Calu3 (cell line): ENCODE data around the gene ZFAND4. TPM values are rescaled to one million over a fixed set of nuclear protein-coding genes. Genes with fewer than 3 reads are reported as not detected.
"Not testable (repeated sequence)": the region's sequence is repeated elsewhere in the genome, so short reads cannot be mapped to it uniquely, and the experiment has no call there.

Experiments used
- BruUV-seq: library from RNA; stranded (reverse); fragments of 400-500 nt; replicated peaks from 2 replicates; lab custom pipeline; 2021; lab: Mats Ljungman, UMichigan
- CTCF ChIA-PET: fragments of 300-600 bp; sonication (Branson Sonifier 250); formaldehyde crosslinking; loops from one replicate; lab custom pipeline; 2022; ENCODE audit warnings: antibody characterized with exemption; lab: Charles Lee
- DNase-seq: peaks from one replicate; pipeline ENCODE4 v3.0.0; 2022
- H3K27ac Mint-ChIP-seq: one replicate; pipeline ENCODE4 v1.8.0; 2022; ENCODE audit warnings: mixed read lengths; ENCODE audit not compliant: unreplicated experiment
- H3K27me3 Mint-ChIP-seq: one replicate; pipeline ENCODE4 v1.8.0; 2022; ENCODE audit warnings: mixed read lengths; ENCODE audit not compliant: unreplicated experiment
- H3K36me3 Mint-ChIP-seq: one replicate; pipeline ENCODE4 v1.8.0; 2022; ENCODE audit warnings: mild to moderate bottlenecking, moderate library complexity, mixed read lengths; ENCODE audit not compliant: insufficient read depth, unreplicated experiment
- H3K4me1 Mint-ChIP-seq: one replicate; pipeline ENCODE4 v1.8.0; 2022; ENCODE audit warnings: mild to moderate bottlenecking, low read depth, mixed read lengths; ENCODE audit not compliant: unreplicated experiment
- H3K4me3 Mint-ChIP-seq: one replicate; pipeline ENCODE4 v1.8.0; 2022; ENCODE audit warnings: mild to moderate bottlenecking, low read depth, moderate library complexity, mixed read lengths; ENCODE audit not compliant: unreplicated experiment
- H3K9me3 Mint-ChIP-seq: one replicate; pipeline ENCODE4 v1.8.0; 2022; ENCODE audit warnings: low read depth, mixed read lengths; ENCODE audit not compliant: unreplicated experiment
- CTCF ChIP-seq: fragments of 200-600 bp; IDR thresholded peaks from one replicate; pipeline ENCODE4 v1.8.0; 2022; ENCODE audit warnings: antibody characterized with exemption; ENCODE audit not compliant: unreplicated experiment
- intact Hi-C: fragments of 100-400 bp; cut with micrococcal nuclease; formaldehyde crosslinking; loops from one replicate; pipeline ENCODE4 v1.10.0; 2022; ENCODE audit not compliant: unreplicated experiment
- total RNA-seq: library from RNA; stranded (reverse); gene quantifications from 2 replicates; pipeline ENCODE4 v1.2.3, GENCODE V29; 2022

Gene ZFAND4
- total RNA-seq, 1 experiment from 2014 or later: 7.5 TPM

GRCh38 chr10:45675388-45675787 lies 2.8 kb upstream of the ZFAND4 start:
- Mint-ChIP-seq H3K4me1 (no peaks in the 10 kb centered on the region), H3K27ac (no peak overlapping the region), H3K27me3 (no peaks in the 10 kb centered on the region), H3K9me3 (no peaks in the 10 kb centered on the region), H3K36me3 (peaks cover 11% of the 10 kb centered on the region), H3K4me3 (no peak overlapping the region)
- DNase-seq: no peak
- intact Hi-C loops: no loop called here
- CTCF ChIA-PET: no interaction called here
- no peak for TF ChIP-seq CTCF
- no TSS peak for BruUV-seq

DNA sequence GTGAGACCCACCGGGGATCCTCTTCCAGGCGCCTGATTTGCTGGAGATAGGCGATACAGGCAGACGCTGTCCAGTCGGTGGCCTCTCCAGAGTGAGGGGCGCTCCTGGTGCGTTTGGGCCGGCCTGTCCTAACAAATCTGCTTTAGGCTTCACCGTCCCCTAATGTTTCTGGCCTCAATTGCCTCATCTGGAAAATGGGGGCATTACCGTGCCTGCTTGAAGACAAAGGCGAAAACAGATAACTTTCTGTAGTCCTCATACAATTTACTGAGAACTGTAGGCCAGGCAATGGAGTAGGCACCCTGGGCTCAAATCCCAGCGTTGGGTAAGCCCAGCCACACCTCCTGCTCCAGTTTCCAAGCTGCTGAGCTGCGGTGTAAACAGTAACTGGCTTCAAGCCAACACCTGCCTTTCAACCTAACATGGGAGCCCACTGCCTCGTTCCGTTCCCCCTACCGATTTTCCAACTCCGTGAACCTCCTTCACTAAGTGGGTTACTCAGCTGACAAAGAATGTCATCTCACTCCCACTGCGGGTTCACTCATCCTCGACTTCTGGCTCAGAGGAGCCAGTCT lies 589 bp upstream of the ZFAND4 start:
- CTCF ChIA-PET: interaction anchor here (1.9 kb wide), 1 partner anchor 208 kb away, joined by 14 read pairs; no protein-coding TSS in a partner anchor
- Mint-ChIP-seq H3K27ac (peak overlapping the region; percentile 35), H3K4me3 (peak overlapping the region; percentile 90), H3K4me1 (peaks cover 8% of the 10 kb centered on the region), H3K27me3 (no peaks in the 10 kb centered on the region), H3K9me3 (no peaks in the 10 kb centered on the region), H3K36me3 (peaks cover 8% of the 10 kb centered on the region)
- no TSS peak for BruUV-seq
- intact Hi-C loops: loop anchor here (2.0 to 5.0 kb wide), 2 partner anchors 422 to 656 kb away; no protein-coding TSS in a partner anchor
- no peak for DNase-seq
- TF ChIP-seq CTCF: no peak

DNA sequence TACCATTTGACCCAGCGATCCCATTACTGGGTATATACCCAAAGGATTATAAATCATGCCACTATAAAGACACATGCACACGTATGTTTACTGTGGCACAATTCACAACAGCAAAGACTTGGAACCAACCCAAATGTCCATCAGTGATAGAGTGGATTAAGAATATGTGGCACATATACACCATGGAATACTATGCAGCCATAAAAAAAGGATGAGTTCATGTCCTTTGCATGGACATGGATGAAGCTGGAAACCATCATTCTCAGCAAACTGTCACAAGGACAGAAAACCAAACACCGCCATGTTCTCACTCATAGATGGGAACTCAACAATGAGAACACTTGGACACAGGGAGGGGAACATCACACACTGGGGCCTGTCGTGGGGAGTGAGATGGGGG lies 1.3 kb downstream of the ZFAND4 start:
- not testable (repeated sequence) for H3K27ac Mint-ChIP-seq, BruUV-seq, H3K4me1 Mint-ChIP-seq, H3K27me3 Mint-ChIP-seq, DNase-seq, H3K9me3 Mint-ChIP-seq, H3K36me3 Mint-ChIP-seq
- CTCF ChIA-PET: interaction anchor here (1.1 to 1.9 kb wide), 2 partner anchors 206 to 421 kb away, joined by 4 to 14 read pairs; no protein-coding TSS in a partner anchor
- peak overlapping the region; percentile 90 for H3K4me3 Mint-ChIP-seq
- intact Hi-C loops: loop anchor here (5.0 kb wide), 1 partner anchor 654 kb away; no protein-coding TSS in a partner anchor

GRCh38 chr10:45669897-45670296 lies 2.7 kb downstream of the ZFAND4 start:
- H3K36me3 Mint-ChIP-seq, H3K4me3 Mint-ChIP-seq, CTCF ChIA-PET, H3K9me3 Mint-ChIP-seq, H3K27ac Mint-ChIP-seq, H3K27me3 Mint-ChIP-seq, DNase-seq, H3K4me1 Mint-ChIP-seq, BruUV-seq: not testable (repeated sequence)
- intact Hi-C loops: loop anchor here (5.0 kb wide), 1 partner anchor 653 kb away; no protein-coding TSS in a partner anchor

- CTCF ChIA-PET: no interaction called here
- H3K4me1 Mint-ChIP-seq: no peaks in the 10 kb centered on the region
- H3K27ac Mint-ChIP-seq: no peak overlapping the region
- H3K9me3 Mint-ChIP-seq: no peaks in the 10 kb centered on the region
- no peaks in the 10 kb centered on the region for H3K27me3 Mint-ChIP-seq
- TF ChIP-seq CTCF: no peak
- H3K4me3 Mint-ChIP-seq: no peak overlapping the region
- no peak for DNase-seq
- H3K36me3 Mint-ChIP-seq: no peaks in the 10 kb centered on the region
- BruUV-seq: no TSS peak
- intact Hi-C loops: no loop called here
Observed at GRCh38 chr10:45660876-45661411, 11.6 kb downstream of the ZFAND4 start.
